A549 (cell line): ENCODE measurements around the gene UVRAG. TPM values are rescaled to one million over a fixed set of nuclear protein-coding genes. Genes with fewer than 3 reads are reported as not detected.

Experiments used
- CBX8 ChIP-seq: fragments of 200-600 bp; sonication (generic); IDR thresholded peaks from 2 replicates; pipeline ENCODE4 v1.6.1; 2016
- CEBPB ChIP-seq, 2 experiments: fragments of >200 bp in 1 of 2; sonication (Bioruptor Twin) in 1 of 2; formaldehyde crosslinking in 1 of 2; IDR thresholded peaks; 2 replicates each; pipeline ENCODE4 v1.6.1; 2012 to 2016
- CHD4 ChIP-seq: fragments of 200-600 bp; sonication (generic); IDR thresholded peaks from 2 replicates; pipeline ENCODE4 v1.6.1; 2016; ENCODE audit warnings: antibody characterized with exemption, mild to moderate bottlenecking, borderline replicate concordance
- EHMT2 ChIP-seq: fragments of 200-600 bp; sonication (generic); IDR thresholded peaks from 2 replicates; pipeline ENCODE4 v1.6.1; 2016; ENCODE audit warnings: antibody characterized with exemption, low read depth, mild to moderate bottlenecking, moderate library complexity
- ESRRA ChIP-seq: fragments of 150-350 bp; IDR thresholded peaks from 2 replicates; pipeline ENCODE4 v1.6.1; 2014; ENCODE audit warnings: mild to moderate bottlenecking, low read length, borderline replicate concordance
- FOSB ChIP-seq: fragments of 250-450 bp; sonication (Bioruptor Pico); IDR thresholded peaks from 2 replicates; pipeline ENCODE4 v1.5.0; 2020; ENCODE audit warnings: mild to moderate bottlenecking, moderate library complexity
- FOSL2 ChIP-seq, 2 experiments: fragments of 450-650 bp in 1 of 2; fragments of >200 bp in 1 of 2; sonication (Bioruptor Twin) in 1 of 2; formaldehyde crosslinking; IDR thresholded peaks; 2 replicates each; pipeline versions ENCODE4 v1.5.0 to v1.6.1; 2016 to 2020; ENCODE audit warnings: mild to moderate bottlenecking in 1 of 2, moderate library complexity in 1 of 2
- HEYL ChIP-seq: fragments of 250-450 bp; sonication (Bioruptor Pico); IDR thresholded peaks from 2 replicates; pipeline ENCODE4 v1.8.0; 2021; ENCODE audit warnings: mild to moderate bottlenecking, moderate library complexity
- HOXA7 ChIP-seq: fragments of 250-450 bp; sonication (Bioruptor Pico); IDR thresholded peaks from 2 replicates; pipeline ENCODE4 v1.5.0; 2020; ENCODE audit warnings: mild to moderate bottlenecking, moderate library complexity
- MAZ ChIP-seq: fragments of 150-350 bp; IDR thresholded peaks from 2 replicates; pipeline ENCODE4 v1.6.1; 2014; ENCODE audit warnings: antibody characterized with exemption, low read depth, low read length, borderline replicate concordance
- MYC ChIP-seq: IDR thresholded peaks from 2 replicates; pipeline ENCODE4 v1.6.1; 2012; ENCODE audit warnings: mild to moderate bottlenecking, inconsistent platforms, low read length, improper control_type of control experiment, borderline replicate concordance
- NFE2L2 ChIP-seq: fragments of 150-350 bp; conservative IDR thresholded peaks from 2 replicates; pipeline ENCODE4 v1.6.1; 2014; ENCODE audit warnings: low read length
- NR3C1 ChIP-seq: fragments of >200 bp; sonication (Bioruptor Twin); formaldehyde crosslinking; IDR thresholded peaks from 3 replicates; pipeline ENCODE4 v1.6.1; 2017
- POLR2AphosphoS2 ChIP-seq: conservative IDR thresholded peaks from 2 replicates; pipeline ENCODE4 v1.6.1; 2012; ENCODE audit warnings: low read length, improper control_type of control experiment, inconsistent platforms
- RARB ChIP-seq: fragments of 250-450 bp; sonication (Bioruptor Pico); IDR thresholded peaks from 2 replicates; pipeline ENCODE4 v1.8.0; 2021; ENCODE audit warnings: mild to moderate bottlenecking, moderate library complexity
- ZC3H11A ChIP-seq: fragments of 450-650 bp; IDR thresholded peaks from 2 replicates; pipeline ENCODE4 v1.6.1; 2014; ENCODE audit warnings: antibody characterized with exemption, mild to moderate bottlenecking
- ZFP36 ChIP-seq: fragments of 450-650 bp; IDR thresholded peaks from 2 replicates; pipeline ENCODE4 v1.6.1; 2014; ENCODE audit warnings: borderline replicate concordance; ENCODE audit not compliant: partially characterized antibody
- ZNF302 ChIP-seq: fragments of 250-450 bp; sonication (Bioruptor Pico); IDR thresholded peaks from 2 replicates; pipeline ENCODE4 v1.9.0; 2021; ENCODE audit warnings: inconsistent platforms, mild to moderate bottlenecking, moderate library complexity
- polyA plus RNA-seq, 4 experiments: library from polyadenylated mRNA; depleted of rRNA in 3 of 4; stranded (reverse); fragments of >200 nt; fragmentation: RNase III in 1 of 4; extraction: RNeasy Plus Mini Kit Qiagen cat#74134 plus additional on column Dnase treatment in 1 of 4; gene quantifications; 2 replicates in 3 of 4; 3 replicates in 1 of 4; pipeline ENCODE4 v1.2.3, GENCODE V29; 2011 to 2017
- TF ChIP-seq, protein P1 (sequence below): fragments of 250-450 bp; sonication (Bioruptor Pico); IDR thresholded peaks from 2 replicates; pipeline ENCODE4 v1.5.0; 2021; ENCODE audit warnings: mild to moderate bottlenecking, moderate library complexity, borderline replicate concordance
- TF ChIP-seq, protein P2 (sequence below): fragments of 250-450 bp; sonication (Bioruptor Pico); IDR thresholded peaks from 2 replicates; pipeline ENCODE4 v1.5.0; 2020; ENCODE audit warnings: low read depth, mild to moderate bottlenecking, moderate library complexity
- TF ChIP-seq, protein P3 (sequence below): IDR thresholded peaks from 2 replicates; pipeline ENCODE4 v1.6.1; 2012
- TF ChIP-seq, protein P4 (sequence below): fragments of >200 bp; sonication (Bioruptor Twin); formaldehyde crosslinking; IDR thresholded peaks from 3 replicates; pipeline ENCODE4 v1.5.1; 2016

The UVRAG gene
- polyA plus RNA-seq, 2 of the 4 experiments (the other 2 are of a cell fraction) = 6.1 to 14.1 TPM

DNA sequence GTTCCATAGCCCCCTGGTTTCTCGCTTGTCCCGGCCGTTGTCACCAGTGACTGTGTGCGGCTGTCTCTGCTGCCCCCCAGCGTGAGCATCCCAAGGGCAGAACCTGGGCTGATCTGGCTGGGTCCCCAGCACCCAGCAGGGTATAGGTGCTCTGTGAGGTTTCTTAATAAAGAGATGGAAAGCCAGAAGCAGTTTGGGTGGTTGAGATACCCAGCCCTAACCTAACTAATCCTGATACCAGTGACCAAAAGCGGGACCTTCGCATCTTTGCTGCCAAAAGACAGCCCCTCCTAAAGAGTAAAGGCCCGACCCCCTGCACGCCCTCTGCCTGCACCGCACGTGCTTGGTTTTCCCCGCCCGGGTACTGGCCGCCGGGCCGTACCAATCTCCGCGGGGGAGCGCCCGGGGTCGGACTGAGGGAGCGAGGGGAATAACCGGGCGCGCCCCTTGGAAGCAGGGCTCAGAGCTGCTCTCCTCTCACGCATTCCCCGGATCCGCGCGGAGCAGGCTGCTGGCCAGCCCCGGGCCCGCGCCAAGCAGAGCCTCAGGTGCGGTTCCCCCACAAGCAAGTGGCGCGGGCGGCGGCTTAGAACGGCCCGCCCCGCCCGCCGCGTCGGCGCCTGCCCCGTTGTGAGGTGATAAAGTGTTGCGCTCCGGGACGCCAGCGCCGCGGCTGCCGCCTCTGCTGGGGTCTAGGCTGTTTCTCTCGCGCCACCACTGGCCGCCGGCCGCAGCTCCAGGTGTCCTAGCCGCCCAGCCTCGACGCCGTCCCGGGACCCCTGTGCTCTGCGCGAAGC, 46.7 kb upstream of the UVRAG start, which contains the start of gene DGAT2 (continued):
- TF ChIP-seq ZNF302 (CRISPR knock-in tag) = no peak
- no peak for TF ChIP-seq POLR2AphosphoS2
- TF ChIP-seq MYC = no peak
- TF ChIP-seq, protein P1, sequence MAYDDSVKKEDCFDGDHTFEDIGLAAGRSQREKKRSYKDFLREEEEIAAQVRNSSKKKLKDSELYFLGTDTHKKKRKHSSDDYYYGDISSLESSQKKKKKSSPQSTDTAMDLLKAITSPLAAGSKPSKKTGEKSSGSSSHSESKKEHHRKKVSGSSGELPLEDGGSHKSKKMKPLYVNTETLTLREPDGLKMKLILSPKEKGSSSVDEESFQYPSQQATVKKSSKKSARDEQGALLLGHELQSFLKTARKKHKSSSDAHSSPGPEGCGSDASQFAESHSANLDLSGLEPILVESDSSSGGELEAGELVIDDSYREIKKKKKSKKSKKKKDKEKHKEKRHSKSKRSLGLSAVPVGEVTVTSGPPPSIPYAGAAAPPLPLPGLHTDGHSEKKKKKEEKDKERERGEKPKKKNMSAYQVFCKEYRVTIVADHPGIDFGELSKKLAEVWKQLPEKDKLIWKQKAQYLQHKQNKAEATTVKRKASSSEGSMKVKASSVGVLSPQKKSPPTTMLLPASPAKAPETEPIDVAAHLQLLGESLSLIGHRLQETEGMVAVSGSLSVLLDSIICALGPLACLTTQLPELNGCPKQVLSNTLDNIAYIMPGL (CRISPR knock-in tag) = no peak
- TF ChIP-seq ZFP36 = no peak
- TF ChIP-seq NR3C1 = no peak
- TF ChIP-seq RARB (CRISPR knock-in tag) = no peak
- TF ChIP-seq CHD4 = no peak
- TF ChIP-seq HOXA7 (CRISPR knock-in tag) = no peak
- TF ChIP-seq FOSL2 (IDR thresholded peaks at IDR 0.05) = no peak
- TF ChIP-seq FOSL2 (CRISPR knock-in tag; IDR thresholded peaks at IDR 0.05) = no peak
- no peak for TF ChIP-seq ZC3H11A
- no peak for TF ChIP-seq ESRRA
- TF ChIP-seq, protein P2, sequence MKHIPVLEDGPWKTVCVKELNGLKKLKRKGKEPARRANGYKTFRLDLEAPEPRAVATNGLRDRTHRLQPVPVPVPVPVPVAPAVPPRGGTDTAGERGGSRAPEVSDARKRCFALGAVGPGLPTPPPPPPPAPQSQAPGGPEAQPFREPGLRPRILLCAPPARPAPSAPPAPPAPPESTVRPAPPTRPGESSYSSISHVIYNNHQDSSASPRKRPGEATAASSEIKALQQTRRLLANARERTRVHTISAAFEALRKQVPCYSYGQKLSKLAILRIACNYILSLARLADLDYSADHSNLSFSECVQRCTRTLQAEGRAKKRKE = peak; percentile 17; the same call in 1 of the 2 replicates
- TF ChIP-seq, protein P3, sequence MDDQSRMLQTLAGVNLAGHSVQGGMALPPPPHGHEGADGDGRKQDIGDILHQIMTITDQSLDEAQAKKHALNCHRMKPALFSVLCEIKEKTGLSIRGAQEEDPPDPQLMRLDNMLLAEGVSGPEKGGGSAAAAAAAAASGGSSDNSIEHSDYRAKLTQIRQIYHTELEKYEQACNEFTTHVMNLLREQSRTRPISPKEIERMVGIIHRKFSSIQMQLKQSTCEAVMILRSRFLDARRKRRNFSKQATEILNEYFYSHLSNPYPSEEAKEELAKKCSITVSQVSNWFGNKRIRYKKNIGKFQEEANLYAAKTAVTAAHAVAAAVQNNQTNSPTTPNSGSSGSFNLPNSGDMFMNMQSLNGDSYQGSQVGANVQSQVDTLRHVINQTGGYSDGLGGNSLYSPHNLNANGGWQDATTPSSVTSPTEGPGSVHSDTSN = no peak
- no peak for TF ChIP-seq EHMT2
- TF ChIP-seq CBX8 = no peak
- no peak for TF ChIP-seq CEBPB (IDR thresholded peaks at IDR 0.05)
- no peak for TF ChIP-seq FOSB
- TF ChIP-seq NFE2L2 = no peak
- no peak for TF ChIP-seq MAZ
- no peak for TF ChIP-seq HEYL (CRISPR knock-in tag)
- TF ChIP-seq, protein P4, sequence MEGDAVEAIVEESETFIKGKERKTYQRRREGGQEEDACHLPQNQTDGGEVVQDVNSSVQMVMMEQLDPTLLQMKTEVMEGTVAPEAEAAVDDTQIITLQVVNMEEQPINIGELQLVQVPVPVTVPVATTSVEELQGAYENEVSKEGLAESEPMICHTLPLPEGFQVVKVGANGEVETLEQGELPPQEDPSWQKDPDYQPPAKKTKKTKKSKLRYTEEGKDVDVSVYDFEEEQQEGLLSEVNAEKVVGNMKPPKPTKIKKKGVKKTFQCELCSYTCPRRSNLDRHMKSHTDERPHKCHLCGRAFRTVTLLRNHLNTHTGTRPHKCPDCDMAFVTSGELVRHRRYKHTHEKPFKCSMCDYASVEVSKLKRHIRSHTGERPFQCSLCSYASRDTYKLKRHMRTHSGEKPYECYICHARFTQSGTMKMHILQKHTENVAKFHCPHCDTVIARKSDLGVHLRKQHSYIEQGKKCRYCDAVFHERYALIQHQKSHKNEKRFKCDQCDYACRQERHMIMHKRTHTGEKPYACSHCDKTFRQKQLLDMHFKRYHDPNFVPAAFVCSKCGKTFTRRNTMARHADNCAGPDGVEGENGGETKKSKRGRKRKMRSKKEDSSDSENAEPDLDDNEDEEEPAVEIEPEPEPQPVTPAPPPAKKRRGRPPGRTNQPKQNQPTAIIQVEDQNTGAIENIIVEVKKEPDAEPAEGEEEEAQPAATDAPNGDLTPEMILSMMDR = peak; percentile 17
- TF ChIP-seq, all 56 proteins: peak for 11
